HFFc6 (cell line): ENCODE results near the gene MLF2. TPM values are rescaled to one million over a fixed set of nuclear protein-coding genes. Genes with fewer than 3 reads are reported as not detected.

Experiments used
- DNase-seq: peaks from one replicate; pipeline ENCODE4 v3.0.0-alpha.2; 2018
- H3K27ac Mint-ChIP-seq: 2 replicates; pipeline ENCODE4 v1.8.0; 2020; ENCODE audit warnings: mild to moderate bottlenecking, mixed read lengths
- H3K27me3 Mint-ChIP-seq: 2 replicates; pipeline ENCODE4 v1.8.0; 2021; ENCODE audit warnings: mild to moderate bottlenecking, moderate library complexity, mixed read lengths; ENCODE audit not compliant: insufficient read depth
- H3K36me3 Mint-ChIP-seq: 2 replicates; pipeline ENCODE4 v1.8.0; 2021; ENCODE audit warnings: low read depth, mixed read lengths
- H3K4me1 Mint-ChIP-seq: 2 replicates; pipeline ENCODE4 v1.8.0; 2020; ENCODE audit warnings: low read depth, mixed read lengths
- H3K4me3 Mint-ChIP-seq: 2 replicates; pipeline ENCODE4 v1.8.0; 2020; ENCODE audit warnings: mild to moderate bottlenecking, moderate library complexity, mixed read lengths
- H3K9me3 Mint-ChIP-seq: 2 replicates; pipeline ENCODE4 v1.8.0; 2020; ENCODE audit warnings: mild to moderate bottlenecking, mixed read lengths
- CTCF ChIP-seq: fragments of 200-600 bp; sonication (generic); IDR thresholded peaks from 2 replicates; pipeline ENCODE4 v1.5.0; 2021; ENCODE audit warnings: antibody characterized with exemption, mild to moderate bottlenecking
- total RNA-seq, 6 experiments: library from RNA; stranded (reverse); fragmentation: NEBNext Ultra II Directional; extraction: Animal tissue kit (Norgen Biotek cat#: 25700); gene quantifications; 2 replicates in 1 of 6; 3 replicates in 5 of 6; pipeline ENCODE4 v1.2.3, GENCODE V29; 2021

Gene MLF2
- total RNA-seq, 6 experiments from 2014 or later = 273 to 329 (median 298) TPM

- H3K9me3 Mint-ChIP-seq = no peaks in the 10 kb centered on the region
These were observed 22.5 kb upstream of the MLF2 start for GRCh38 chr12:6775185-6776174.

GRCh38 chr12:6774499-6775062 is 21.6 kb upstream of the MLF2 start:
- peaks cover 8% of the 10 kb centered on the region for H3K27me3 Mint-ChIP-seq
- peaks cover 24% of the 10 kb centered on the region for H3K4me1 Mint-ChIP-seq
- no peak for DNase-seq
- TF ChIP-seq CTCF = no peak
- no peak overlapping the region for H3K27ac Mint-ChIP-seq
- H3K36me3 Mint-ChIP-seq = no peaks in the 10 kb centered on the region
- H3K4me3 Mint-ChIP-seq = no peak overlapping the region
- H3K9me3 Mint-ChIP-seq = no peaks in the 10 kb centered on the region

More at GRCh38 chr12:6775185-6776174, 22.5 kb upstream of the MLF2 start:
- no peak for TF ChIP-seq CTCF
- H3K27me3 Mint-ChIP-seq = peaks cover 8% of the 10 kb centered on the region
- H3K36me3 Mint-ChIP-seq = no peaks in the 10 kb centered on the region
- DNase-seq = no peak
- no peak overlapping the region for H3K4me3 Mint-ChIP-seq
- no peak overlapping the region for H3K27ac Mint-ChIP-seq
- H3K4me1 Mint-ChIP-seq = peaks cover 23% of the 10 kb centered on the region

GRCh38 chr12:6773590-6774351 is 20.8 kb upstream of the MLF2 start:
- no peak overlapping the region for H3K4me3 Mint-ChIP-seq
- no peak for TF ChIP-seq CTCF
- no peaks in the 10 kb centered on the region for H3K9me3 Mint-ChIP-seq
- H3K36me3 Mint-ChIP-seq = no peaks in the 10 kb centered on the region
- DNase-seq = no peak
- H3K27ac Mint-ChIP-seq = no peak overlapping the region
- H3K4me1 Mint-ChIP-seq = peaks cover 26% of the 10 kb centered on the region
- peaks cover 8% of the 10 kb centered on the region for H3K27me3 Mint-ChIP-seq

GRCh38 chr12:6772726-6773589 is 20.0 kb upstream of the MLF2 start:
- peaks cover 12% of the 10 kb centered on the region for H3K27me3 Mint-ChIP-seq
- no peak for DNase-seq
- H3K9me3 Mint-ChIP-seq = no peaks in the 10 kb centered on the region
- H3K27ac Mint-ChIP-seq = no peak overlapping the region
- H3K4me1 Mint-ChIP-seq = peaks cover 26% of the 10 kb centered on the region
- no peak for TF ChIP-seq CTCF
- no peaks in the 10 kb centered on the region; the same call in 1 of the 2 replicates for H3K36me3 Mint-ChIP-seq
- no peak overlapping the region for H3K4me3 Mint-ChIP-seq

- Mint-ChIP-seq H3K9me3 (no peaks in the 10 kb centered on the region), H3K4me1 (peaks cover 29% of the 10 kb centered on the region), H3K36me3 (peaks cover 5% of the 10 kb centered on the region), H3K4me3 (no peak within 1 kb of the TSS), H3K27ac (no peak within 1 kb of the TSS), H3K27me3 (peaks cover 12% of the 10 kb centered on the region)
- TF ChIP-seq CTCF = no peak
- DNase-seq = no peak
These were observed 19.4 kb upstream of the MLF2 start, which contains the start of gene LAG3 for GRCh38 chr12:6772331-6772695. LAG3 (plus strand) TSS chr12:6772520; CDS start chr12:6772853, 333 bp downstream.
